GM19023 (cell line): Measurements from ENCODE around the gene AATK.

ENCODE experiments used
- ATAC-seq: cut with Tn5 transposase; IDR thresholded peaks from one replicate; pipeline ENCODE4 v1.9.1; 2021; ENCODE audit warnings: mild to moderate bottlenecking, moderate library complexity; ENCODE audit not compliant: unreplicated experiment

Gene AATK

DNA sequence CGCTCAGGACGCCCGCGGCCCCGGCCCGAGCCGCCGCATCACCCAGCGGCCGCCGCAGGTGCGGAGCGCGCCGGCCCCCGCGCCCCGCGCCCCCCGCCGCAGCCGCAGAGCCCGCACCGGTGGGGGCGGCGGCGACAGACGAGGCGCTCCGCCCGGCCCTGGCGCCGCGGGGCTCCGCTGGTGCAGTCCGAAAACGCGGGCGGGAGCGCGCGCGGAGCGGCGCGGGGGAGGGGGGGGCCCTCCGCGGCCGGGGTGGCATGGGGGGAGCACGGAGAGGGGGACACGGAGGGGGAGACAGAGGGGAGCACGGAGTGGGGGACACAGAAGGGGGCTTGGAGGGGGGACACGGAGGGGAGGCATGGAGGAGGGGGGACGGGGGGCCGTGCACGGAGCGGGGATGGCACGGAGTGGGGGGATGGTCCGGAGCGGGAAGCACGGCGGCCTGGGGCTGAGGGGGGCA is at the start of gene AATK:
Gene AATK (minus strand): TSS at position 189 of the 460 bp plus-strand sequence. CDS start 229 bp downstream, outside the sequence.
- ATAC-seq: no peak

DNA sequence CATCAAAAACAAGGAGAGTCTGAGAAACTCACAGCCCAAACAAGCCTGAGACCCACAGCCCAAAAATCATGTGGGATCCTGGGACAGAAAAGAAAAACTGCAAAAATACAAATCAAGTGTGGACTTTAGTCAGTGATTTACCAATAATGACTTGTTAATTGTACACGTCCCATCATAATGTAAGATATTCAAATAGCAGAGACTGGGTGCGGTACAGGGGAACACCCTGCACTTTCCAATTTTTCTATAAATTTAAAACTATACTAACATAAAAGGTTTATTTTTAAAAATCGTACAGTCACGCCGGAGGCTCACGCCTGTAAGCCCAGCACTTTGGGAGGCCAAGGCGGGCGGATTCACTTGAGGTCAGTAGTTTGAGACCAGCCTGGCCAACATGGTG is 48.0 kb upstream of the AATK start:
- ATAC-seq: no peak

DNA sequence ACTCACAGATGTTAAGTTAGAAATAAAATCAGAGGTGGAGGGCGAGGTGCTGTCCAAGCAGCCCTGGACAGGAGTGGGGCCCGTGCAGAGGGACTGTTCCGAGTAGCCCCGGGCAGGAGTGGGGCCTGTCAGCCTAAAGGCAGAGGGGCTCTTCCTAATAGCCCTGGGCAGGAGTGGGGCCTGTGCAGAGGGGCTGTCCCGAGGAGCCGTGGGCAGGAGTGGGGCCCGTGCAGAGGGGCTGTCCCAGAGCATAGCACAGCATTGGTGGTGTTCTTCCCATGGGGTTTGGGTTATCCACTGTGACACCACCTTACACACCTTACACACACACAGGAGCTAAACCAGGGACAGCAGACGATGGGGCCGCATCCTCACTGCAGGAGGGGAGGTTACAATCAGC is 46.3 kb upstream of the AATK start:
- no peak for ATAC-seq

DNA sequence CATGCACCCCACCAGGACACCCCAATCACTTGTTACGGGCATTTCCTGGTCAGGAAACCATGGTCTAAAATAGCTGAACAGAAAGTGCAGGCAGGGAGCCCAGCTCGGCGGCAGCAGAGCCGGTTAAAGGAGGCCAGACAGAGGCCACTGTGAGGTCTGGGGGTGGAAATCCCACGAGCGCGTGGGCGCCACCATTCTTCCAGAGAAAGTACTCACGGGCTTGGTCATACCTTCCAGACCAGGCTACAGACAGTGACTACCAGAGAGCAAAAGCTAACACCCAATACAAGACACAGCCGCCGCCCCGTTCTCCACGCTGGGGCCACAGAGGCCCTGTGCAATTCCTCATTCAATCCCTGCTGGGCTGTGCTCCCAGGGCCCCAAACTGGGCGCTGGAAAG is 44.8 kb upstream of the AATK start:
- no peak for ATAC-seq

- ATAC-seq: no peak
Measured at GRCh38 chr17:81210466-81210865, 44.4 kb upstream of the AATK start.

DNA sequence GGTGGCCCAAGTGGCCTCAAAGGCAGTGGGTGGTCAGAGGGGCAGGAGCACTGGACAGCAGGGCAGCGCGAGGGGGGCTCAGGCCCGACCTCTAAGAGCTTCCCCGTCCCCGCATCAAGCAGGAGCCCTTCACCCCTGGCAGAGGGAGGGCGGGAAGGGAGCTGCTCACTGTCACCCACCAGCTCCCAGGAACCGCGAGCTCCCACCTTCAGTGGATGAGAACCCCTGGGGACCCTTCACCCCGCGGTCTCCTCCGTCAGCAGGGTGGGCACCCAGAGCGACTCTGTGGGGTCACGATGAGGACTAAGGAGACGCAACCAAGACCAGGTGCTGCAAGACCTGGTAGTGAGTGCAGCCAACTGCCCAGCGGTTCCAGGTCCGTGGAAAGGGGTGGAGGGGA is 43.1 kb upstream of the AATK start:
- no peak for ATAC-seq

DNA sequence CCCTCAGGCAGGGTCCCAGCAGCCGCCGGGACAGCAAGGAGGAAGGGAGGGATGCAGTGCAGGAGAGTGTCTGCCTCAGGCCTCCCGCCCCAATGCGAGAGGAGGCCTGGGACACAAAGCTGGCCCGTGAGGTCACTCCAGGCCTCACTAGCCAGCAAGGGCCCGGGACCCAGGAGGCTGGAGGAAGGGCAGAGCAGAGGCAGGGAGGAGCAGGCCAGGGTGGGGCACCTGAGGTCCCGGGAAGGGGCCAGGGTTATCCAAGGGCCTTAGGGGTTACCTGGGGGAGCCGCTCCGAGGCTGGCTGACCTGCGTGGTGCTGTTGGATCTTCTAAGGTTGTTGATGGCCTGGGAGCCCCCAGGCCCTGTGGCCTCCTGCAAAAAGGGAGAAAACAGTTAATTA is 42.6 kb upstream of the AATK start:
- ATAC-seq: no peak

GRCh38 chr17:81207610-81208581 is 41.9 kb upstream of the AATK start:
- no peak for ATAC-seq

DNA sequence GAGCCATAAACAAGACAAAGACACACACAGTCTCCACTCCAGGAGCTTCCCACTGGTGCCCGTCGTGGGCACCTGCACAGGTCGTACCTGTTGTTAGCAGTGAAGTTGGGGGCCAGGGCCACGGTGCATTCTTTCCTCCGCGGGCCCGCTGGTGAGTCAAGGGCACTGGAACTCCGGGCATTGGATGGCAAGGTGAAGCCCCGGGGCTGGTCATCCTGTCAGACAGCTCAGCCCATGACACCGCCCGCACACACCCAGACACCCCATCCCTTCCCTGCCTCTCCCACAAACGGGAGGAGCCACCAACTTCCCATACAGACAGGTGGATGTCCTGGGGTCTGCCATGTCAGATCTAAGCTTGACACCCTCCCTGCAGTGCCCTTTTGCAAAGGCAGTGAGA is 40.6 kb upstream of the AATK start:
- no peak for ATAC-seq

GRCh38 chr17:81206166-81206565 is 40.1 kb upstream of the AATK start:
- ATAC-seq: no peak

DNA sequence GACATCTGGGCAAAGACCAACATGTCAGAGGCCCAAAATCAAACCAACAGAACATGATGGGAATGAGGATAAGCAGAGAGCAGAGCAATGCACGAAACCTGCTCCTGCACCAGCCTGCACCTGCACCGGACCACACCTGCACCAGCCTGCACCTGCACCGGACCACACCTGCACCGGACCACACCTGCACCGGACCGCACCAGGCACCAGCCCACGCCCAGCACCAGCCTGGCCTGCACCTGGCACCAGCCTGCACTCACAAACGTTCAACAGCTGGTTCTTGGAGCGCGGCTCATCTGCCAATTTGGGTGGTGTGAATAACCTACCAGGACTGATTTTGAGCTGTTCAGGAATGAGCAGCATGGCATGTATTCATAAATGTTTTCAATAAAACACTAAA is 38.6 kb upstream of the AATK start:
- ATAC-seq: no peak

- no peak for ATAC-seq
Measured at GRCh38 chr17:81203136-81203535, 37.1 kb upstream of the AATK start.

GRCh38 chr17:81202318-81202717 is 36.3 kb upstream of the AATK start:
- no peak for ATAC-seq

DNA sequence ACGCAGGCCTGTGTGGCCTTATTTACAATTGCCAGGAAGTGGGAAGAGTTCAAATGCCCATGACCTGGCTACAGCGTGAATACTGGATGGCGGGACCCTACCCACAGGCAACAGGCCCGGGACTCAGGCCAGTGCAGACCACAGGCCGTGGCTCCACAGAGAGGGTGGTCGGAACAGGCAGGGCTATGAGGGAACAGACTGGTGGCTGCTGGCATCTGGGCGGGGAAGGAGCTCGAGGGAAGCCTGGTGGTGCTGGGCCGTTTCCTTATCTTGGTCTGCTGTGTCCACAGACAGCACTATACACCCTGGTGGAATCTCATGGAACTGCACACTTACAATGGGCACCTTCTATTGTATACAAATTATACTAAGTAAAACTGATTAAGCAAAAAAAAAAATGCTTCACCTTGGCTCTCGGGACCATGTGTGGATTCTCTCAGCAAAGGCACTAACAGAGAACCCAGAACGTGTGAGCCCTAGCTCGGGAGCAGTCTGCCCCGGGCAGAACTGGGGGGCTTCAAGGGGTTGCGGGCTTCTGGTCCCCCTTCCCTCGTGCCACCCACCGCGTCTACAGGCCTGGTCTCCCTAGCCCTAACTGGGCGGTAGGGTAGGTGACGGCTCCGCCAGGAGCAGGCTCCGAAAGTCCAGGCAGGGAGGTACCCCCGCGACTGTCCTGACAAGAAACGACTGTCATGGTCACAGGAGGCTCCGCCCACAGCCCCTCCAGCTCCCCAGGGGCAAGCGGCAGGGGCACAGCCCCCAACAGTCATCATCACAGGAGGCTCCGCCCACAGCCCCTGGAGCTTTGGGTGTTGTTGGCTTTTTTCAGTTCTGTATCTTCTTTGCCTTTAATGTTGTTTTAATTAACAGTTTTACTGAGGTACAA is 34.9 kb upstream of the AATK start:
- ATAC-seq: no peak

GRCh38 chr17:81200201-81200600 is 34.2 kb upstream of the AATK start:
- ATAC-seq: no peak

GRCh38 chr17:81199482-81199830 is 33.4 kb upstream of the AATK start:
- no peak for ATAC-seq

GRCh38 chr17:81198826-81199481 is 32.9 kb upstream of the AATK start:
- ATAC-seq: no peak

GRCh38 chr17:81197831-81198490 is 31.9 kb upstream of the AATK start:
- ATAC-seq: no peak

GRCh38 chr17:81197409-81197795 is 31.4 kb upstream of the AATK start:
- no peak for ATAC-seq

GRCh38 chr17:81196505-81197408 is 30.7 kb upstream of the AATK start:
- no peak for ATAC-seq
